ENCODE data around the gene MN1. TPM values are rescaled to one million over a fixed set of nuclear protein-coding genes. Genes with fewer than 3 reads are reported as not detected.

The MN1 gene
- total and polyA plus RNA-seq, 2 of the 8 experiments (the other 6 are each of a cell fraction or from before 2014, with no cell fraction given), result 3.1 to 4.9 TPM

DNA sequence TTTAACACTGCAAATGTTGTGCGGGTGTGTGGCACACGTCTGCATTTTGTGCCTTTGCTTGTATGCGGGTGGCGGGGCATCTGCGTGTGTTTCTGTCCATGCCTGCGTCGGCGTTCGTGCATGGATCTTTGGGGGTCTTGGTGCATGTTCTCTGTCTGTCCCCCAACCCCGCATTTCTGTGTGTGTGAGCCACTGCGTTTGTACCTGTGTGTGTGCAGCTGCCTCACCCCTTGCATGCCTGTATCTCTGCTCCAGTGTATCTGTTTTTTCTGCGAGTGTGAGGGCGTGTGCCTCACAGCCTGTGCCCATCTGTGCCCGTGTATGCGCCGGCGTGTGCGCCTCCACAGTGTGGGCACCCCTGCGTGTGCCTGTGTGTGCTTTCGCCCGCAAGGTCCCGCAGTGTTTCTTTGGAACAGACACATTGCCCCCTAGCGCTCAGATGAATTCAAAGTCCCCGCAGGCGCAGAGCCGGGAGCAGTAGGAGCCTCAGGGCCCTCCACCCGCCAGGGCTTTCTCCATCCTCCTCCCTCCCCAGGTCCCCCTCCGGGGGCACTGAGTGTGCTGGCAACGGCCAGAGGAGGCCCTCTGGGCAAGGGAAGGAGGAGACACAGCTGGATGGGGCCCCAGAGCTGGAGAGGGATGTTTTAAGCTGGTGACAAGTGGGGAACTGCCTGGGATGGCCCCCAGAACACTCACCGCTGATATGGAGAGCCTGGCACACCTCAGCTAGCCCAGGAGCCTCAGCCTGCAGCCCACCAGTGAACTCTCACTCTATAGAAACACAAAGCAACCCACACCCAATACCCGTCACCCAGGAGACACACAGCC, 3.1 kb upstream of the MN1 start:
- ChIA-PET CTCF (ENCODE audit: partially characterized antibody) (interaction anchor here (0.6 to 2.5 kb wide), 28 partner anchors 8 to 608 kb away, joined by 3 to 14 read pairs (median 3); no protein-coding TSS in a partner anchor), POLR2A (ENCODE audit: partially characterized antibody) (interaction anchor here (0.6 kb wide), 1 partner anchor 111 kb away, joined by 3 read pairs; no protein-coding TSS in a partner anchor)
- no peak overlapping the region for H2AFZ ChIP-seq (ENCODE audit: low read length)
- H4K5ac ChIP-seq (ENCODE audit: insufficient read length, low read depth, low read length), result no peak overlapping the region
- H2BK12ac ChIP-seq (ENCODE audit: low read depth, low read length), result peak overlapping the region; percentile 99
- H4K20me1 ChIP-seq (replicated peaks in 1 of 2; ENCODE audit: control insufficient read depth in 1 of 2, insufficient read depth in 2 of 2, low read length in 2 of 2), result peaks cover 0 to 2% of the 10 kb centered on the region in 2 experiments
- peaks cover 19% of the 10 kb centered on the region for H3K23me2 ChIP-seq (ENCODE audit: low read depth, low read length)
- no peaks in the 10 kb centered on the region for H3K79me2 ChIP-seq (ENCODE audit: control insufficient read depth in 1 of 2, insufficient read depth in 2 of 2, low read length in 2 of 2)
- H4K91ac ChIP-seq (replicated peaks; ENCODE audit: insufficient read length, low read length), result peak overlapping the region; percentile 58
- peak overlapping the region; percentile 63 to 83 for H3K4me2 ChIP-seq (ENCODE audit: insufficient read depth in 1 of 2, low read depth in 2 of 2, low read length in 2 of 2)
- DNase-seq (ENCODE audit: low read depth in 1 of 2, low spot score in 2 of 2) (peak in 1 of 2 experiments; percentile 86), FAIRE-seq (peak; percentile 19)
- no peaks in the 10 kb centered on the region for H3K9me3 ChIP-seq (ENCODE audit: insufficient read depth in 2 of 2, low read depth in 1 of 2, low read length in 1 of 2)
- H3K4ac ChIP-seq (replicated peaks; ENCODE audit: insufficient read length, low read depth, low read length), result peak overlapping the region; percentile 73
- H3K79me1 ChIP-seq (ENCODE audit: low read depth, low read length), result no peaks in the 10 kb centered on the region
- peak overlapping the region; percentile 64 for H3K18ac ChIP-seq (ENCODE audit: extremely low read depth, low read length)
- H3K23ac ChIP-seq (ENCODE audit: insufficient read length), result no peak overlapping the region
- peak overlapping the region; percentile 73 for H4K8ac ChIP-seq (ENCODE audit: extremely low read depth, insufficient read depth, low read length)
- H2BK20ac ChIP-seq (ENCODE audit: low read length), result peak overlapping the region; percentile 94
- H3K4me3 ChIP-seq (ENCODE audit: extremely low read depth in 1 of 4, insufficient read depth in 2 of 4, low read depth in 3 of 4, low read length in 4 of 4), result peak overlapping the region in 3 of 4 experiments; percentile 15 to 37 (median 21); a peak in 5 of 8 replicates
- peak overlapping the region; percentile 100 for H2BK15ac ChIP-seq (ENCODE audit: low read length)
- H3K36me3 ChIP-seq (ENCODE audit: control insufficient read depth in 2 of 4, insufficient read depth in 4 of 4, low read length in 3 of 4), result peaks cover 0 to 4% (median 0%) of the 10 kb centered on the region in 4 experiments; a peak in 1 of 8 replicates
- no peak overlapping the region for H3K14ac ChIP-seq (ENCODE audit: insufficient read length)
- no peak overlapping the region for H3K27ac ChIP-seq (ENCODE audit: low read depth, low read length)
- H3K56ac ChIP-seq (replicated peaks; ENCODE audit: insufficient read length, low read depth, low read length), result no peak overlapping the region
- H3K4me1 ChIP-seq (replicated peaks in 1 of 4; ENCODE audit: control insufficient read depth in 3 of 4, insufficient read depth in 4 of 4, low read length in 3 of 4), result peaks cover 0 to 23% (median 18%) of the 10 kb centered on the region in 4 experiments; a peak in 6 of 7 replicates
- H2BK120ac ChIP-seq (replicated peaks; ENCODE audit: low read depth, low read length), result peak overlapping the region; percentile 52
- H2AK5ac ChIP-seq (ENCODE audit: low read depth, low read length), result peak overlapping the region; percentile 92
- H2BK5ac ChIP-seq (ENCODE audit: low read depth, low read length), result peak overlapping the region; percentile 66; the same call in 1 of the 2 replicates
- 21% methylated on average over 27 of the region's 31 CpGs; no CpG with 5 or more reads in 1 of the 2 experiments for WGBS, 2 experiments (ENCODE audit: extremely low coverage in 1 of 2, insufficient coverage in 1 of 2, insufficient read length in 1 of 2, insufficient replicate concordance in 2 of 2, low coverage in 1 of 2, low lambda C conversion rate in 2 of 2, missing lambda C conversion rate in 1 of 2)
- peaks cover 23 to 40% (median 36%) of the 10 kb centered on the region in 4 experiments for H3K27me3 ChIP-seq (replicated peaks in 1 of 4; ENCODE audit: control insufficient read depth in 3 of 4, extremely low read depth in 1 of 4, insufficient read depth in 3 of 4, low read length in 3 of 4)
- no peak overlapping the region for H3K9ac ChIP-seq (replicated peaks in 1 of 4; ENCODE audit: extremely low read depth in 1 of 4, low read depth in 3 of 4, low read length in 3 of 4)
- TF ChIP-seq POU5F1 (IDR thresholded peaks at IDR 0.05; ENCODE audit: low read depth, low read length), result no peak
- TF ChIP-seq RAD21 (IDR thresholded peaks at IDR 0.05 in 1 of 2, conservative IDR thresholded peaks at IDR 0.05 in 1 of 2; ENCODE audit: low read depth in 2 of 2, low read length in 2 of 2), result peak; percentile 90
- no peak for TF ChIP-seq ZNF274 (IDR thresholded peaks at IDR 0.05; ENCODE audit: borderline replicate concordance, extremely low read depth, low read length)
- TF ChIP-seq, protein P1, sequence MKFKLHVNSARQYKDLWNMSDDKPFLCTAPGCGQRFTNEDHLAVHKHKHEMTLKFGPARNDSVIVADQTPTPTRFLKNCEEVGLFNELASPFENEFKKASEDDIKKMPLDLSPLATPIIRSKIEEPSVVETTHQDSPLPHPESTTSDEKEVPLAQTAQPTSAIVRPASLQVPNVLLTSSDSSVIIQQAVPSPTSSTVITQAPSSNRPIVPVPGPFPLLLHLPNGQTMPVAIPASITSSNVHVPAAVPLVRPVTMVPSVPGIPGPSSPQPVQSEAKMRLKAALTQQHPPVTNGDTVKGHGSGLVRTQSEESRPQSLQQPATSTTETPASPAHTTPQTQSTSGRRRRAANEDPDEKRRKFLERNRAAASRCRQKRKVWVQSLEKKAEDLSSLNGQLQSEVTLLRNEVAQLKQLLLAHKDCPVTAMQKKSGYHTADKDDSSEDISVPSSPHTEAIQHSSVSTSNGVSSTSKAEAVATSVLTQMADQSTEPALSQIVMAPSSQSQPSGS (IDR thresholded peaks at IDR 0.05; ENCODE audit: low read length), result no peak
- no peak for TF ChIP-seq SRF (IDR thresholded peaks at IDR 0.05; ENCODE audit: low read depth, low read length)
- TF ChIP-seq CTBP2 (IDR thresholded peaks at IDR 0.05; ENCODE audit: borderline replicate concordance, insufficient read depth, insufficient read length, low read length), result no peak
- no peak for TF ChIP-seq EZH2 (IDR thresholded peaks at IDR 0.05; ENCODE audit: low read depth, low read length, severe bottlenecking)
